Stimulated activated CD8-positive, alpha-beta memory T cell treated with anti-CD3 and anti-CD28 coated beads, Interleukin-7, amount 100 ng/mL, for 48 hours (primary cell): ENCODE measurements around the gene EWSR1.
"Not testable (repeated sequence)": the region's sequence is repeated elsewhere in the genome, so short reads cannot be mapped to it uniquely, and the experiment has no call there.

ENCODE experiments used
- DNase-seq, 2 donors: peaks; one replicate each; pipeline ENCODE4 v3.0.0-alpha.2; 2020; ENCODE audit warnings: low read depth in 1 of 2; ENCODE audit errors: extremely low read depth in 1 of 2

EWSR1 gene

GRCh38 chr22:29267858-29268510, at the start of gene EWSR1, which contains the start of gene RHBDD3:
TSS of gene EWSR1 (plus strand) at chr22:29268268. CDS start at chr22:29268337, 69 bp downstream.
TSS of gene RHBDD3 (minus strand) at chr22:29267981. CDS start at chr22:29265626, 2,355 bp downstream.
- DNase-seq: peak; percentile 92 to 95

- no peak for DNase-seq
Observed at GRCh38 chr22:29218758-29219408, 49.2 kb upstream of the EWSR1 start.

GRCh38 chr22:29219409-29219782, 48.7 kb upstream of the EWSR1 start:
- DNase-seq: not testable (repeated sequence)

- DNase-seq: no peak
Observed at GRCh38 chr22:29219881-29220670, 48.0 kb upstream of the EWSR1 start.

GRCh38 chr22:29224121-29224858, 43.8 kb upstream of the EWSR1 start:
- no peak for DNase-seq

- no peak for DNase-seq
Observed at GRCh38 chr22:29224859-29225410, 43.1 kb upstream of the EWSR1 start.

GRCh38 chr22:29225422-29226090, 42.5 kb upstream of the EWSR1 start:
- DNase-seq: no peak

- DNase-seq: no peak
Observed at GRCh38 chr22:29226351-29226981, 41.6 kb upstream of the EWSR1 start.

- DNase-seq: no peak
Observed at GRCh38 chr22:29230972-29231875, 36.8 kb upstream of the EWSR1 start.

GRCh38 chr22:29231971-29232959, 35.8 kb upstream of the EWSR1 start:
- no peak for DNase-seq

- no peak for DNase-seq
Observed at GRCh38 chr22:29233277-29233877, 34.7 kb upstream of the EWSR1 start.

GRCh38 chr22:29240481-29240880, 27.6 kb upstream of the EWSR1 start:
- not testable (repeated sequence) for DNase-seq

GRCh38 chr22:29243874-29244446, 24.1 kb upstream of the EWSR1 start:
- no peak for DNase-seq

GRCh38 chr22:29244785-29245625, 23.1 kb upstream of the EWSR1 start:
- DNase-seq: no peak

GRCh38 chr22:29245626-29246385, 22.3 kb upstream of the EWSR1 start:
- peak; percentile 34 to 37 for DNase-seq
